Spleen (tissue), 7 donors: ENCODE data around the gene WDR7.

Source experiments
- CTCF ChIP-seq, 11 experiments: fragments of 200-600 bp in 7 of 11; fragments of 450-650 bp in 4 of 11; sonication (generic) in 4 of 11; IDR thresholded peaks in 8 of 11; conservative IDR thresholded peaks in 3 of 11; 1 replicate in 7 of 11; 2 replicates in 4 of 11; pipeline versions ENCODE4 v1.4.0 to v1.8.0; 2016 to 2021; ENCODE audit warnings: antibody characterized with exemption in 11 of 11, inconsistent platforms in 4 of 11, mild to moderate bottlenecking in 1 of 11
- POLR2A ChIP-seq, 3 donors: fragments of 450-650 bp; IDR thresholded peaks; one replicate each; pipeline ENCODE4 v1.5.1; 2017; ENCODE audit warnings: antibody characterized with exemption in 3 of 3, mild to moderate bottlenecking in 1 of 3
- donor health status: DM: no; HTN: no; CAD: no; lungs with moderate emphysema.
- donor health status: DM: no; HTN: no; CAD: no.
- donor health status: DM: no; HTN: no; CAD: no.

GRCh38 chr18:56888978-56889377 lies 237.8 kb downstream of the WDR7 start:
- TF ChIP-seq POLR2A (IDR thresholded peaks at IDR 0.05) (no peak), CTCF (IDR thresholded peaks at IDR 0.05 in 8 of 11, conservative IDR thresholded peaks at IDR 0.05 in 3 of 11) (no peak)
